Left ventricle myocardium inferior (tissue), 1 donor: ENCODE data around the gene LAMP1. TPM values are rescaled to one million over a fixed set of nuclear protein-coding genes. Genes with fewer than 3 reads are reported as not detected.

Source experiments
- DNase-seq: peaks from one replicate; pipeline ENCODE4 v3.0.0-alpha.2; 2020
- H3K27ac ChIP-seq: fragments of 200-600 bp; replicated peaks from 2 replicates; pipeline ENCODE4 v1.8.0; 2021
- H3K27me3 ChIP-seq: fragments of 200-600 bp; 2 replicates; pipeline ENCODE4 v1.8.0; 2021; ENCODE audit warnings: low read depth
- H3K36me3 ChIP-seq: fragments of 200-600 bp; 2 replicates; pipeline ENCODE4 v1.8.0; 2021
- H3K4me1 ChIP-seq: fragments of 200-600 bp; 2 replicates; pipeline ENCODE4 v1.8.0; 2021
- H3K4me3 ChIP-seq: fragments of 200-600 bp; 2 replicates; pipeline ENCODE4 v1.8.0; 2021; ENCODE audit warnings: mild to moderate bottlenecking, moderate library complexity
- H3K9me3 ChIP-seq: fragments of 200-600 bp; replicated peaks from 2 replicates; pipeline ENCODE4 v1.8.0; 2021
- CTCF ChIP-seq: fragments of 200-600 bp; IDR thresholded peaks from 2 replicates; pipeline ENCODE4 v1.8.0; 2021; ENCODE audit warnings: antibody characterized with exemption, mild to moderate bottlenecking, borderline replicate concordance
- intact Hi-C: fragments of 100-400 bp; cut with micrococcal nuclease; formaldehyde crosslinking; loops from one replicate; pipeline ENCODE4 v1.11.0; 2022
- total RNA-seq: library from RNA; stranded (reverse); fragmentation: NEBNext Ultra II Directional; extraction: Animal tissue kit (Norgen Biotek cat#: 25700); gene quantifications from one replicate; pipeline ENCODE4 v1.2.1, GENCODE V29; 2021
- donor health status: DM: no; HTN: yes; CAD: no; lungs with severe emphysema.

The LAMP1 gene
- total RNA-seq, 1 donor from 2014 or later: 96.1 TPM

- peaks cover 6% of the 10 kb centered on the region for H3K4me1 ChIP-seq
- no peak overlapping the region for H3K27ac ChIP-seq
- no peak for TF ChIP-seq CTCF
Measured at GRCh38 chr13:113274721-113275120, 22.3 kb upstream of the LAMP1 start.

DNA sequence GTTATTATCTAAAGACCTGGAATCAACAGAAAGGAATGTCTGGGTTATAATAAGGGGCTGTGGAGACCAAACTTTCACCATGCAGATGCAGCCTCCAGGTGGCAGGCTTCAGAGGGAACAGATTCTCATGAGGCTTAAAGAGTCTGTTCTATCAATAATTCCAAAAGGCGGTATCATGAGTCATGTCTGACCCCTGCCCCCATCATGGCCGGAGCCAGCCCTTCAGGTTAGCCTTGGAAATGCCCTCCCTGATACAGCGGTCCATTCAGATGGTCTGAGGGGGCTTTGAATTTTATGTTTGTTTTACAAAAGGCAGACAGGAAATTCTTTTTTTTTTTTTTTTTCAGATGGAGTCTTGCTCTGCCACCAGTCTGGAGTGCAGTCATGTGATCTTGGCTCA is 21.7 kb upstream of the LAMP1 start:
- intact Hi-C loops: no loop called here

More at GRCh38 chr13:113274721-113275120, 22.3 kb upstream of the LAMP1 start:
- Histone ChIP-seq H3K4me3 (no peak overlapping the region), H3K36me3 (peaks cover 10% of the 10 kb centered on the region), H3K27me3 (no peaks in the 10 kb centered on the region), H3K9me3 (no peaks in the 10 kb centered on the region)
- DNase-seq: no peak
- intact Hi-C loops: no loop called here

GRCh38 chr13:113280126-113280525 is 16.9 kb upstream of the LAMP1 start:
- no peak overlapping the region for H3K4me3 ChIP-seq
- intact Hi-C loops: no loop called here
- no peaks in the 10 kb centered on the region for H3K36me3 ChIP-seq
- no peak for DNase-seq
- H3K27me3 ChIP-seq: no peaks in the 10 kb centered on the region
- peaks cover 6% of the 10 kb centered on the region for H3K4me1 ChIP-seq
- TF ChIP-seq CTCF: no peak
- no peak overlapping the region for H3K27ac ChIP-seq
- no peaks in the 10 kb centered on the region for H3K9me3 ChIP-seq

More for the DNA sequence above, 21.7 kb upstream of the LAMP1 start:
- TF ChIP-seq CTCF: peak; percentile 59
- Histone ChIP-seq H3K36me3 (peaks cover 10% of the 10 kb centered on the region), H3K27ac (no peak overlapping the region), H3K9me3 (no peaks in the 10 kb centered on the region), H3K4me1 (peaks cover 6% of the 10 kb centered on the region), H3K27me3 (no peaks in the 10 kb centered on the region), H3K4me3 (no peak overlapping the region)
- DNase-seq: no peak

- H3K4me1 ChIP-seq: no peaks in the 10 kb centered on the region
- intact Hi-C loops: no loop called here
- H3K27me3 ChIP-seq: peaks cover 25% of the 10 kb centered on the region
Measured at GRCh38 chr13:113283904-113284303, 13.1 kb upstream of the LAMP1 start.

GRCh38 chr13:113288880-113289279 is 8.2 kb upstream of the LAMP1 start:
- intact Hi-C loops: no loop called here
- H3K27ac ChIP-seq: no peak overlapping the region

More at GRCh38 chr13:113283904-113284303, 13.1 kb upstream of the LAMP1 start:
- H3K36me3 ChIP-seq: no peaks in the 10 kb centered on the region
- H3K4me3 ChIP-seq: no peak overlapping the region
- H3K9me3 ChIP-seq: no peaks in the 10 kb centered on the region
- TF ChIP-seq CTCF: no peak
- H3K27ac ChIP-seq: no peak overlapping the region
- DNase-seq: no peak

More at GRCh38 chr13:113288880-113289279, 8.2 kb upstream of the LAMP1 start:
- Histone ChIP-seq H3K36me3 (no peaks in the 10 kb centered on the region), H3K4me1 (peaks cover 6% of the 10 kb centered on the region), H3K4me3 (no peak overlapping the region), H3K9me3 (no peaks in the 10 kb centered on the region), H3K27me3 (peaks cover 58% of the 10 kb centered on the region)
- no peak for TF ChIP-seq CTCF
- DNase-seq: no peak
